ENCODE results near the gene CHN1. TPM values are rescaled to one million over a fixed set of nuclear protein-coding genes. Genes with fewer than 3 reads are reported as not detected.

Gene CHN1
- total RNA-seq, 2 experiments from 2014 or later, result 5.3 to 5.6 TPM

DNA sequence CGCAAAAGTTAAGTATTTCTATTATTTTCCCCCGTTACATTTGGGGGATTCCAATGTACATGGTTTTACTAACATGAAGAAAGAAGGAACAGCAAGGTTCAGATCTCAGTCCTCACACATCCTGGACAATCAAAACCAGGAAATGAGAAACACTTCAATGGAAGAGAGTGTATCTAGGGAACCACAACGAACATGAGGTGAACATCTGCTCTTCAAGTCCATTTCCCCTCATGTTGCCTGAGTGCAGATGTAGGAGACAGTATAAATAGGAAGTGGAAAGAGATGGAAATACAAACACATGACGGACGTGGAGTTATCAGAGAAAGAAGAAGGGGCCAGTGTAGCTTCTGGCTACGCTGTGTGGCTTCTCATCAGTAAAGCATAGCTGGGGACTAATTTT is 52.6 kb downstream of the CHN1 start:
- H3K27me3 Mint-ChIP-seq, result peaks cover 26% of the 10 kb centered on the region
- H3K4me3 Mint-ChIP-seq, result no peak overlapping the region
- TF ChIP-seq, protein P1, sequence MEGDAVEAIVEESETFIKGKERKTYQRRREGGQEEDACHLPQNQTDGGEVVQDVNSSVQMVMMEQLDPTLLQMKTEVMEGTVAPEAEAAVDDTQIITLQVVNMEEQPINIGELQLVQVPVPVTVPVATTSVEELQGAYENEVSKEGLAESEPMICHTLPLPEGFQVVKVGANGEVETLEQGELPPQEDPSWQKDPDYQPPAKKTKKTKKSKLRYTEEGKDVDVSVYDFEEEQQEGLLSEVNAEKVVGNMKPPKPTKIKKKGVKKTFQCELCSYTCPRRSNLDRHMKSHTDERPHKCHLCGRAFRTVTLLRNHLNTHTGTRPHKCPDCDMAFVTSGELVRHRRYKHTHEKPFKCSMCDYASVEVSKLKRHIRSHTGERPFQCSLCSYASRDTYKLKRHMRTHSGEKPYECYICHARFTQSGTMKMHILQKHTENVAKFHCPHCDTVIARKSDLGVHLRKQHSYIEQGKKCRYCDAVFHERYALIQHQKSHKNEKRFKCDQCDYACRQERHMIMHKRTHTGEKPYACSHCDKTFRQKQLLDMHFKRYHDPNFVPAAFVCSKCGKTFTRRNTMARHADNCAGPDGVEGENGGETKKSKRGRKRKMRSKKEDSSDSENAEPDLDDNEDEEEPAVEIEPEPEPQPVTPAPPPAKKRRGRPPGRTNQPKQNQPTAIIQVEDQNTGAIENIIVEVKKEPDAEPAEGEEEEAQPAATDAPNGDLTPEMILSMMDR (IDR thresholded peaks at IDR 0.05), result no peak
- no peaks in the 10 kb centered on the region for H3K9me3 ChIP-seq (ENCODE audit: control insufficient read depth in 1 of 2, insufficient read depth in 1 of 2, low read length in 2 of 2)
- H3K9me3 Mint-ChIP-seq, result no peaks in the 10 kb centered on the region
- H3K4me1 ChIP-seq (ENCODE audit: insufficient read depth, low read length), result no peaks in the 10 kb centered on the region
- ATAC-seq (ENCODE audit: poor library complexity), result no peak
- intact Hi-C loops (cut with DNase I, micrococcal nuclease), result no loop called here
- no peak overlapping the region for H3K27ac ChIP-seq (ENCODE audit: low read depth in 1 of 2, low read length in 2 of 2)
- POLR2A ChIA-PET, result no interaction called here
- CTCF ChIA-PET, result no interaction called here
- H3K36me3 Mint-ChIP-seq (ENCODE audit: low read depth), result no peaks in the 10 kb centered on the region
- no peaks in the 10 kb centered on the region for H3K36me3 ChIP-seq (ENCODE audit: insufficient read depth, low read length)
- no peak overlapping the region for H3K4me3 ChIP-seq (ENCODE audit: low read length)
- H3K27me3 ChIP-seq (ENCODE audit: control insufficient read depth in 1 of 2, insufficient read depth in 2 of 2, low read length in 2 of 2), result peaks cover 0 to 5% of the 10 kb centered on the region in 2 experiments
- H3K4me1 Mint-ChIP-seq (ENCODE audit: low read depth), result no peaks in the 10 kb centered on the region
- H3K27ac Mint-ChIP-seq, result no peak overlapping the region
- no peak for DNase-seq

DNA sequence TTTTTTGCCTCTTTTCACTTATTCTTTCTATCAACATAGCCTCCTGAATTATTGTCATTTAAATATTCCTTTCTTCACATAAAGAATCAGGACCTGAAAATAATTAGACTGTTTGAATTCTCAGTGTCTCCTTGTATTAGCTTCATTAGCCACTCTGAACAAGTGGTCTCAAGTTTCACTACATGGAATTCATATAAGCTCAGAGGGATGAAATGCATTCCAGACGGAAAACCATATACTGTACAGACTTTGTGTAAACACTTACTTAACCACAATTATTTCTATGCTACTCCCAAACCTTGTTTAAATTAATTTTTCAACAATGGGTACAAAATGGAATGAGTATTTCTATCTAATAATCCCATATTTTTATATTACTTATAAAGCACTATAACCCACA is 53.4 kb downstream of the CHN1 start:
- ChIA-PET CTCF (no interaction called here), POLR2A (no interaction called here)
- H3K27ac ChIP-seq (ENCODE audit: low read depth in 1 of 2, low read length in 2 of 2), result no peak overlapping the region
- no peaks in the 10 kb centered on the region for H3K9me3 ChIP-seq (ENCODE audit: control insufficient read depth in 1 of 2, insufficient read depth in 1 of 2, low read length in 2 of 2)
- no peaks in the 10 kb centered on the region for H3K9me3 Mint-ChIP-seq
- H3K27me3 ChIP-seq (ENCODE audit: control insufficient read depth in 1 of 2, insufficient read depth in 2 of 2, low read length in 2 of 2), result peaks cover 0 to 5% of the 10 kb centered on the region in 2 experiments
- no peaks in the 10 kb centered on the region for H3K4me1 Mint-ChIP-seq (ENCODE audit: low read depth)
- no peak overlapping the region for H3K4me3 ChIP-seq (ENCODE audit: low read length)
- ATAC-seq (ENCODE audit: poor library complexity) (no peak), DNase-seq (no peak)
- intact Hi-C loops (cut with DNase I, micrococcal nuclease), result no loop called here
- H3K4me3 Mint-ChIP-seq, result no peak overlapping the region
- peaks cover 30% of the 10 kb centered on the region for H3K27me3 Mint-ChIP-seq
- H3K36me3 ChIP-seq (ENCODE audit: insufficient read depth, low read length), result no peaks in the 10 kb centered on the region
- H3K36me3 Mint-ChIP-seq (ENCODE audit: low read depth), result no peaks in the 10 kb centered on the region
- no peaks in the 10 kb centered on the region for H3K4me1 ChIP-seq (ENCODE audit: insufficient read depth, low read length)
- no peak overlapping the region for H3K27ac Mint-ChIP-seq
- TF ChIP-seq, protein P1 (IDR thresholded peaks at IDR 0.05), result no peak

DNA sequence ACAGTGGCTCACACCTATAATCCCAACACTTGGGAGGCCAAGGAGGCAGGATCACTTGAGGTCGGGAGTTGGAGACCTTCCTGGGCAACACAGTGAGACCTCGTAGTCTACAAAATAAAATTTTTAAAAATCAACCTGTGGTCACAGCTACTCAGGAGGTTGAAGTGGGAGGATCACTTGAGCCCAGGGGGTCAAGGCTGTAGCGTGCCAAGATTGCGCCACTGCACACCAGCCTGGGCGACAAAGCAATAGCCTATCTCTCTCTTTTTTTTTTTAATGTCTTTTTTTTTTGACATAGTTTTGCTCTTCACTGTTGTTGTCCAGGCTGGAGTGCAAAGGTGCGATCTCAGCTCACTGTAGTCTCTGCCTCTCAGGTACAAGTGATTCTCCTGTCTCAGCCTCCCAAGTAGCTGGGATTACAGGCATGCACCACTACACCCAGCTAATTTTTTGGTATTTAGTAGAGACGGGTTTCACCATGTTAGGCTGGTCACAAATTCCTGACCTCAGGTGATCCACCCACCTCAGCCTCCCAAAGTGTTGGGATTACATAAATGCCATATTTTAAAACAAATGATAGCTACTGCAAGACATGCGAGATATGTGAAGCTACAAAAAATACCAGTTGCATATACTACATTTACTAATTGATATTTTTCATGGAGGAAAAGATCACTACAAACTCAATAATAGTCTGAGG is 55.0 kb downstream of the CHN1 start:
- Histone ChIP-seq H3K27me3 (ENCODE audit: control insufficient read depth in 1 of 2, insufficient read depth in 2 of 2, low read length in 2 of 2) (peaks cover 0 to 5% of the 10 kb centered on the region in 2 experiments), H3K4me1 (ENCODE audit: insufficient read depth, low read length) (no peaks in the 10 kb centered on the region), H3K36me3 (ENCODE audit: insufficient read depth, low read length) (no peaks in the 10 kb centered on the region), H3K9me3 (ENCODE audit: control insufficient read depth in 1 of 2, insufficient read depth in 1 of 2, low read length in 2 of 2) (no peaks in the 10 kb centered on the region), H3K27ac (ENCODE audit: low read depth in 1 of 2, low read length in 2 of 2) (no peak overlapping the region), H3K4me3 (ENCODE audit: low read length) (no peak overlapping the region)
- Mint-ChIP-seq H3K27me3 (peaks cover 24% of the 10 kb centered on the region), H3K9me3 (no peaks in the 10 kb centered on the region), H3K4me3 (no peak overlapping the region), H3K27ac (no peak overlapping the region), H3K36me3 (ENCODE audit: low read depth) (no peaks in the 10 kb centered on the region), H3K4me1 (ENCODE audit: low read depth) (no peaks in the 10 kb centered on the region)
- POLR2A ChIA-PET, result no interaction called here
- TF ChIP-seq, protein P1 (IDR thresholded peaks at IDR 0.05), result no peak
- CTCF ChIA-PET, result no interaction called here
- no peak for ATAC-seq (ENCODE audit: poor library complexity)
- intact Hi-C loops (cut with DNase I, micrococcal nuclease), result no loop called here
- no peak for DNase-seq

Data from CD4-positive, alpha-beta T cell (primary cell).